NCI-H1436 treated with DMSO at 0.1 percent for 48 hours (cell line): ENCODE results near the gene IGSF21.

Source experiments
- DNase-seq: peaks from one replicate; lab custom pipeline; 2025; lab: John Stamatoyannopoulos, UW

The IGSF21 gene

GRCh38 chr1:18229625-18230024 lies 122.0 kb downstream of the IGSF21 start:
- DNase-seq, result no peak

GRCh38 chr1:18230321-18230720 lies 122.7 kb downstream of the IGSF21 start:
- no peak for DNase-seq

GRCh38 chr1:18230840-18231239 lies 123.2 kb downstream of the IGSF21 start:
- no peak for DNase-seq

GRCh38 chr1:18232052-18232451 lies 124.5 kb downstream of the IGSF21 start:
- DNase-seq, result no peak

- DNase-seq, result no peak
Measured at GRCh38 chr1:18233176-18233864, 125.7 kb downstream of the IGSF21 start.

GRCh38 chr1:18234790-18235242 lies 127.2 kb downstream of the IGSF21 start:
- DNase-seq, result no peak

- DNase-seq, result no peak
Measured at GRCh38 chr1:18237371-18237770, 129.8 kb downstream of the IGSF21 start.

GRCh38 chr1:18238190-18238589 lies 130.6 kb downstream of the IGSF21 start:
- DNase-seq, result no peak

- no peak for DNase-seq
Measured at GRCh38 chr1:18239671-18240070, 132.1 kb downstream of the IGSF21 start.

- no peak for DNase-seq
Measured at GRCh38 chr1:18240906-18241305, 133.3 kb downstream of the IGSF21 start.

- no peak for DNase-seq
Measured at GRCh38 chr1:18241891-18242290, 134.3 kb downstream of the IGSF21 start.

- DNase-seq, result no peak
Measured at GRCh38 chr1:18243503-18244175, 136.0 kb downstream of the IGSF21 start.

- DNase-seq, result no peak
Measured at GRCh38 chr1:18244762-18245161, 137.2 kb downstream of the IGSF21 start.

GRCh38 chr1:18245647-18246046 lies 138.0 kb downstream of the IGSF21 start:
- DNase-seq, result no peak

- no peak for DNase-seq
Measured at GRCh38 chr1:18246543-18246942, 138.9 kb downstream of the IGSF21 start.

GRCh38 chr1:18247151-18247550 lies 139.6 kb downstream of the IGSF21 start:
- DNase-seq, result no peak

GRCh38 chr1:18249631-18250030 lies 142.0 kb downstream of the IGSF21 start:
- DNase-seq, result no peak

- DNase-seq, result no peak
Measured at GRCh38 chr1:18253093-18253492, 145.5 kb downstream of the IGSF21 start.

- no peak for DNase-seq
Measured at GRCh38 chr1:18256282-18257235, 149.0 kb downstream of the IGSF21 start.

- DNase-seq, result no peak
Measured at GRCh38 chr1:18257778-18258177, 150.2 kb downstream of the IGSF21 start.

- DNase-seq, result no peak
Measured at GRCh38 chr1:18261891-18262290, 154.3 kb downstream of the IGSF21 start.

- no peak for DNase-seq
Measured at GRCh38 chr1:18262726-18263125, 155.1 kb downstream of the IGSF21 start.
